ENCODE measurements around the gene MLLT3.

GRCh38 chr9:20395651-20396050 lies 226.6 kb downstream of the MLLT3 start:
- TF ChIP-seq, protein P1, sequence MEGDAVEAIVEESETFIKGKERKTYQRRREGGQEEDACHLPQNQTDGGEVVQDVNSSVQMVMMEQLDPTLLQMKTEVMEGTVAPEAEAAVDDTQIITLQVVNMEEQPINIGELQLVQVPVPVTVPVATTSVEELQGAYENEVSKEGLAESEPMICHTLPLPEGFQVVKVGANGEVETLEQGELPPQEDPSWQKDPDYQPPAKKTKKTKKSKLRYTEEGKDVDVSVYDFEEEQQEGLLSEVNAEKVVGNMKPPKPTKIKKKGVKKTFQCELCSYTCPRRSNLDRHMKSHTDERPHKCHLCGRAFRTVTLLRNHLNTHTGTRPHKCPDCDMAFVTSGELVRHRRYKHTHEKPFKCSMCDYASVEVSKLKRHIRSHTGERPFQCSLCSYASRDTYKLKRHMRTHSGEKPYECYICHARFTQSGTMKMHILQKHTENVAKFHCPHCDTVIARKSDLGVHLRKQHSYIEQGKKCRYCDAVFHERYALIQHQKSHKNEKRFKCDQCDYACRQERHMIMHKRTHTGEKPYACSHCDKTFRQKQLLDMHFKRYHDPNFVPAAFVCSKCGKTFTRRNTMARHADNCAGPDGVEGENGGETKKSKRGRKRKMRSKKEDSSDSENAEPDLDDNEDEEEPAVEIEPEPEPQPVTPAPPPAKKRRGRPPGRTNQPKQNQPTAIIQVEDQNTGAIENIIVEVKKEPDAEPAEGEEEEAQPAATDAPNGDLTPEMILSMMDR (IDR thresholded peaks at IDR 0.05; ENCODE audit: low read depth, low read length): no peak
- no peak for TF ChIP-seq EZH2phosphoT487 (IDR thresholded peaks at IDR 0.05; ENCODE audit: low read depth)

Measured in OCI-LY3 (cell line).